Neural progenitor cell (in vitro differentiated cells): ENCODE data around the gene DHX40.

Experiments
- CTCF ChIP-seq: fragments of 200-600 bp; sonication (generic); IDR thresholded peaks from 2 replicates; pipeline ENCODE4 v1.5.1; 2017; ENCODE audit warnings: antibody characterized with exemption, mild to moderate bottlenecking
- EZH2 ChIP-seq: fragments of 200-600 bp; sonication (generic); IDR thresholded peaks from 2 replicates; pipeline ENCODE4 v1.6.1; 2017; ENCODE audit warnings: antibody characterized with exemption, mild to moderate bottlenecking, moderate library complexity

GRCh38 chr17:59607061-59607460 lies 41.7 kb downstream of the DHX40 start:
- TF ChIP-seq CTCF, result no peak
- no peak for TF ChIP-seq EZH2
